ENCODE measurements around the gene MAPK8IP3.

The MAPK8IP3 gene

DNA sequence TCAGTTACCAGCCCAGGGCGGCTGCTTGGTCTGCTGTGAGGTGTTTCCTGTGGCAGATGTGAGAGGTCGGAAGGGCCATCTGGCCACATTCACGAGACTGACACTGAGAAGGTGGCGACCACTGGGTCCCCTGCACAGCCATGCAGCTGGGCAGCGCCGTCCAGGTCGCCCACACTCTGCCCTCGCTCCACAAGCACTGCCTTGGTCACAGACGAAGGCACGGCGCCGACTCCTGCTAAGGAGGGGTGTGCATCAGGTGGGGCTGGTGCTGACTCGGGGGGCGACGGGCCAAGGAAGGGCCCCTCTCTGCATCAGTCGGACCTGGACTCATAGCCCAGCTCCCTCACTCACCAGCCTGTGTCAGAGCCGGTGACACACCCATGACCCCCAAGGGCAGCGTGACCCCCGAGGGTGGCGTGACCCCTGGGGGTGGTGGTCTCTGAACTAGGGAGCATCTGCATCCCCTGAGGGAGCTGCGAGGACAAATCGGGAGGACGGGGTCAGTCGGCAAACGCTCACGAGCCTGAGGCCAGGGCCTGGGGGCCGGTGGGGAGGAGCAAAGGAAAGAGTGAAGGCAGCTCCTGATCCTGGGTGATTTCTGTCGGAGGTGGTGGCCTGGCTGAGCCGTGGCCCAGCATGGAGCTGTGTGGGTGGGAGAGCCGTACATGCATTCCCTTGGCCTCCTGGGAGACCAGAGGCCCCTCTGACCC is 34.9 kb downstream of the MAPK8IP3 start:
- no peak for DNase-seq

DNA sequence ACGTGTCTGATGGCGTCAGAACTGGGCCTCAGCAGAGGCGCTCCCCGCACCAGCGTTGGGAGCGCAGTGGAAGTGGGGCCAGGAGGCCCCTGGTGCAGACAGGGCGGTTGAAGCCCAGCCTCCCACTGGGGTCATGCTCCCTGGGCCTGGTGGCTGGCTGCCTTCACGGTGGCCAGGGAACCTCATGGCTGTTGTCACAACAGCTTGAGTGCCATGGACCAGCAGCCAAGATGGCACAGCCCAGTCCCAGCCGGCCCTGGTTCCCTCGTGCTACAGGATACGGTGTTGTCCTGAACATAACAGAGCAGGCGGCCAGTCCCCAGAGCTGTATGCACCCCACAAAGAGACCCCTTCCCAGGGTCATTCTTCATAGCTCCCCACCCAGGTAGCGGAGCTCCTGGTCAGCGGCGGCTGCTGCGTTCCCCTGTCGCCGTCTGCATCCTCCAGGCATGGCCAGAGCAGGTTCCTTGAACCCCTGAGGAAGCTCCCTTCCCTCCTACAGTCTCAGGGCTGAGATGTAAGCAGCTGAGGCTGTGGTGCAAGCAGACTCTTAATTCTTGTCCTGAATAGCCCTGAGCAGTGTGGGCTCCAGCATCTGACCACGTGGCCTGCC is 35.7 kb downstream of the MAPK8IP3 start:
- no peak for DNase-seq

DNA sequence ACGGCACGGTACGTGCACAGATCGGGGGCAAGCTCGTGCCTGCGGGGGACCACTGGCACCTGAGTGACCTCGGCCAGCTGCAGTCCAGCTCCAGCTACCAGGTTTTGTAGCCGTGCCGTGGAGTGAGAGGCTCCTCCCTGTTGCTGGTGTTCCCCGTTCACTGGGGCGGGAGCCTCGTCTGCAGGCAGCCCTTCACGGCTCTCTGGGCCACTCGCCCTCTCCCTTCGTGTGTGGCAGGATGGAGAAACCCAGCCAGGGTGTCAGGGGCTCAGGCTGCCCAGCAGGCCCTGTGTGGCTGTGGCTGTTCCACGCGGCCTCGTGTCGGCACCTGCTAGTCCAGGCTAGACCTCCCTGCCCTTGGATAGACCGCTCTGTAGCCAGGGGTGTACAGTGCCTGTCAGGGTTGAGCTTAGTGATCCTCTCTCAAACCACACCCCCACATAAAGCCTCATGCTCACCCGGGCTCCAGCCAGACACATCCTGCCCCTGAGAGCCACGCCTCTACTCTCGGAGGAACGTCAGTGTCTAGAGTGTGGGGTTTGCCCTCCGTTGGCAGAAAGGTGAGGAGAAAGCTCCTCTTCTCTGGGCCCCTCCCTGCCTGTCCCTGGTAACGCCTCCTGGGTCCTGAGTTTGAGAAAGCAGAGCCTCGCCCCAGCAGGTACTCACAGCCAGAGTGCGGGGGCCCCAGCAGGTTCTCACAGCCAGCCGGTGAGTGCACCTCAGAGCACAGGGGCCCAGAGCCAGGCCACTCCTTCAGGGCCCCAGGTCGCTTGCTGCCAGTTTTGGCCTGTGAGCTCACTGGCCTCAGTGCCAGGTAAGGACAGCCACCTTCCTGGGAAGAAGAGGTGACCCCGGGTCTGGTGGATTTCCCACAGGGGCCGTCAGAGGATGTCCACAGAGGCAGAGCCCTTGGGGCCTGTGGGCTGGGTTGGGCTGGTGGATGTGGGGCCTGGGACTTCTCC is 37.7 kb downstream of the MAPK8IP3 start:
- no peak for DNase-seq

DNA sequence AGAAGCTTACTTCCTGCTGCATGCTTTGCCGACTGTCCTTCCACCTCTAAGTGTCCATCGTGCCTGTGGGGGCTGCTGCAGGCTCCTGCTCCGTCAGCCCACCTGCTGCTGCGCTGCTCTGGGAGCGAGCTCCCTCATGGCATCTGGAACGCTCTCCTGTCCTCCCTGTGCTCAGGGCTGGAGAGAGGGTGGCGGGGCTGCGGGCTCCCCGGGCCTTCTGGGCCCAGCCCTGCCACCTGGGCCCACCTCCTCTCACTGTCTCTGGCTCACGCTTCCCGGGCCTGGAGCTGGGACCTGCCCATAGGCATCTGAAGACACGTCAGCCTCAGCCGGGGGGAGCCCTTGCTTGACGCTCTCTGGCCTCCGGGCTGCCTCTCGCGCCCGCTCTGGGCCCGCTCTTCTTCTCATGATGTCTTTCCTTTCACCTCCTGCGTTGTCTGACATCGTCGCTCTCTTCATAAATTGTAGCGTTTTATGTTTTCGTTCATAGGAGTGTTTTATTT is 38.4 kb downstream of the MAPK8IP3 start:
- DNase-seq: no peak

DNA sequence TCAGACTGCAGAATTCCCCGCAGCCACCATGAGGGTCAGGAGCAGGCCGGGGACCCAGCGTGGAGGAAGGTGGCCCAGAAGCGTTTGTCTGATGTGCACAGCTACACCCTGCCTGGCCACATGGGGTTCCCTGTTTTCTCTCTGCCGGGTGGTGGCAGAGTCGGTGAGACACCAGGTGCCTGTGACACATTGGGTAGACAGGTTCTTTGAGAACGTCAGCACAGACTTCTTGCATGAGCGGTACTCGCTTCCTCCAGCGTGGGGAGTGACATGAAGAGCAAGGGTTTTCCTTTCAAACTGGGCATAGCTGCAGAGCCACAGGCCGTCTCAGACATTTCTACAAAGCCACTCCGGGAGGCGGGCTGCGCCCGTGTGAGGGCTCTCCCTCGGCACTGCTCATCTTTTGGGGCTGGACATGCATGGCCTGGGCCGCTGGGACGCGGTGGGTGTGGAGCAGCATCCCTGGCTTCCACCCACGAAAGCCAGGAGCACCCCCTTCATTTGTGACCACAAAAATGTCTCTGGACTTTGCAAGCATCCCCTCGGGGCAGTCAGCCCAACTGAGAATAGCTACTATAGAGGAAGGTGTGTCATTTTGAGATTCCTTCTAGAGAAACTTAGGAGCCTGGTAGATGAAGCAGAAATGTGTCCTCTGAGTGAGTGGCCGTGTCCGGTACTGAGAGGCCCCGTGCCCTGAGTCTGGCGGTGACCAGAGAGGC is 39.3 kb downstream of the MAPK8IP3 start:
- DNase-seq: no peak

DNA sequence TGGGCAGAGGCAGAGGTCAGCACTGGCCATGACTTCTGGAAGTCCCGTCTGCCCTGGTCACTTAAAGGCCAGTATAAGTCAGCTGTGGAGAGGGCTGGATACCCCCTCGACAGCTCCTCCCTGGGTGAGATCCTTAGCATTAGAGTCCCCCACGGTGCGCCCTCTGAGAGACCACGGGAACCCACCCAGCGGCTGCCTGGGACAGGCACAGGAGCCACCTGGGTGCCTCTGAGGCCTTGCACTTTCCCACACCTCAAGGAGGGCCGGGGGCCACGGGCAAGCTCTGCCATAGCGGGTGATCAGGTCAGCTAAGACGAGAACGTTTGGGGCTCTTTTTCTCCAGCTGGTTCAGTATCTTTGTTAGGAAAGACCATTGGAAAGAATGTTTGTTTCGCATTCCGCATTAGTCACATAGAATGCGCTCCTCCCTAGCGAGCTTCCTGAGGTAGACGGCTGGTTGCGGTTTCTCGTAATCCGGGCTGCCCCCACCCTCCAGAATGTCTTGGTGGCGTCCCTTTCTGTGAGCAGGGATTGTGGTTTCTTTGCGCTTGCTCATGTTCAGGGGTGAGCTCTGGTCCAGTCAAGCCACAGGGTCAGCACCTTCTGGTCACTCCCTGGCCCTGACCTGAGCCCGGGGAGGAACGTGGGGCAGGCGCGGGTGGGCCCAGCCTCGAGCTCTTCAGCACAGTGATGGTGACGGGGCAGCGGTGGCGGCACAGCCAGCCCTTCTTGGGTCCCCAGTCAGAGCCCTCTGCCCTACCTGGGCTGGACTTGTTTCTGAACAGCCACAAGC is 40.1 kb downstream of the MAPK8IP3 start:
- no peak for DNase-seq

DNA sequence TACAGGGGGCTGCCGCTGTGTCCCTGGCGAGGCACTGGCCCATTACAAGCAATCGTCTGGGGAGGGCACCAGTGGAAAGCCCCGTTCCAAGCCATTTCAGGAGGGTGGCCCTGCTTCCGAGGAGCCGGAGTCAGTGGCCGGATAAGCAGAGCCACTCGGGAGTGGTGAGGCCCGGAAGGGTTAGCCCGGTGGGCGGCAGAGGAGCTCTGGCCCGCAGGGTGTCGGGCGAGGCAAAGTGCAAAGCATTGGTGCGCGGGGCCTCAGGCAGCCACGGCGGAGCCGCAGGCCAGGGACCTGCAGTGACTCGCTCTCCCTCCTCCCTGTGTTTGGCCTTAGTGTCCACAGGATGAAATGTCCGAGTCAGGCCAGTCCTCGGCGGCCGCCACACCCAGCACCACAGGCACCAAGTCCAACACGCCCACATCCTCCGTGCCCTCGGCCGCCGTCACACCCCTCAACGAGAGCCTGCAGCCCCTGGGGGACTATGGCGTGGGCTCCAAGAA is 40.7 kb downstream of the MAPK8IP3 start:
- DNase-seq: no peak

DNA sequence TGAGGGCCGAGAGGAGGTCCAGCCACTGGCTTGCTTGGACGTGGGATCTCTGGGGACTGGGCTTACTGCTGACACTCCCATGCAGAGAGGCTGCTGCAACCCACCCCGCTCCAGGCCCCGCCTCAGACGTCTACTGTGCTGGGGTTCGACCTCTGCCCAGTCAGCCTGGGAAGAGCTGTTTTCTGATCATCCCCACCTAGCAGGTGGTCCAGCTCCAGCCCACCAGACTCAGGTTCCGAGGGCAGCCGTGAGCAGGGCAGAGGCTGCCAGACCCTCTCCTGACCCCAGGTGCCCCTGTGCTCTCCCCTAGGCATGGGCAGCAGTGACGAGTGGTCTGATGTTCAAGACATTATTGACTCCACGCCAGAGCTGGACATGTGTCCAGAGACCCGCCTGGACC is 41.9 kb downstream of the MAPK8IP3 start:
- DNase-seq: no peak

DNA sequence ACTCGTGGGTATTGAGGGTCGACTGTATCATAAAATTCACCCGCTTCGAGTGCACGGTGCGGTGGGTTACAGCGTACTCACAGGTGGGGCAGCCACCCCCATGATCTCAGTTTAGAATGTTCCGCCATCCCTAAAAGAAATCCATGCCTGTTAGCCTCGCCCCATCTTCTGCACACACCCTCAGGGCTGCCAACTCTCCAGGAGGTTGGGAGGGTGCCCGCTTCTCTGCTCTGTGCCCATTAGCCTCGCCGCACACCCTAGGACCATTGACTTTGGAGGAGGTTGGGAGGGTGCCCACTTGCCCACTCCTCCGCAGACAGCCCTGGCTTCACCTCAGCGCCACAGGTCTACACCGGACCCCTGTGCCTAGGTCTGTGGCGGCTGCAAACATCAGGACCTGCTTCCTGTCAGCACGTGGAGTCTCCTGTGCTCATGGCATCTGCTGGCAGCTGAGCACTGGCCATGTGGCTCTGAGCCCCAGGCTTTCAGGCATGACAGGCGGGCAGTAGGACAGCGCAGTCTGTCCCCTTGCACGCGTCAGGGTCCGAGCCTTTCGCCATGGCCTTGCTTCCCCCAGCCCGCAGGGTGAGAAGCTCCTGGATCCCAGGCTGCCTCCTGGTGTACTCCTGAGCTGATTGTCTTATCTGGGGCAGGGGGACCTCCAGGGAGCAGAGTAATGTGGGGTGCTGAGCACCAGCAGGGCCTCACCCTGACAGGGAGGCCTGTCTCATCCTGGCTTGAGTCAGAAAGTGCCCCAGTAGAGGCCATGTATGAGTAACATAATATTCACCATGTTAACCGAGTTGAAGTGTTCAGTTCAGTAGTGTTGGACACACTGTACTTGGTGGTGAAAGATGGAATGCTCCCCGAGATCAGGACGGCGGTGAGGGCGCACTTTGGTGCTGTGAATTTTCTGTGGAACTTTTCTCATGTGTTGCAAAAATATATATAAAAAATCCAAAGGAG is 43.4 kb downstream of the MAPK8IP3 start:
- no peak for DNase-seq

DNA sequence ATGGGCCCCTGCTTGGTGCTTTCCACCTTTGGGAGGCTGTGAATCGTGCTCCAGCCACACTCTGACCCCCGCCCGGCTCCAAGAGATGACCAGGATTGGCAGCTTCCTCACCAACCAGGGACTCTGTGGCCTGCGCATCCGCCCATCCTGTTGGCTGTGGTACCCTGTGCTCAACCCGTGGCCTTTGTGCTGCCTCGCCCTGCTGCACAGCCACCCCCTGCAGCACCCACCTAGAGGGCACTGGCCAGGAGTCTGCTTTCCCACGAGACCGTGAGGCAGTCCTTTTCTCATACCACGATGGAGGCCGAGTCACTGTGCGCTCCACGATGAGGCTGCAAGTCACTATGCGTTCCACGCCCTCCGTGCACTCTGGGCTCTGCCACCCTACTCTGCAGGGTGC is 46.0 kb downstream of the MAPK8IP3 start:
- no peak for DNase-seq

DNA sequence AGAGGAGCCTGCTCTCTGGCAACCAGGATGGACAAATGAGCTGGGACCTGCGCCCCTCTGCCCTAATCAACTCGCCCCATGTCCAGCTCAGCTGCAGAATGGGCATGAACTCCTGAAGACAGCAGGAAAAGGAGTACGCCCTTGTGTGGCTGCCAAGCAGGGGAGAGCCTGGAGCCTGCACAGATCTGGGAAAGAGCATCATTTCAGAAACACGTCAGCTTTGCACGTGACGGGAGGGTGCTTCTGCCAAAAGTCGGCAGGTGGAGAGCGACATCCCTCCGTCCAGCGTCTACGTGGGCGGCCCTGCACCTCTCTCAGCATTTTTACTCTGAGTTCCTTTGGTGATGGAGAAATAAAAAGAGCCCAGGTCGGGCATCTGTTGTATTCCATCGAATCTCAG is 46.9 kb downstream of the MAPK8IP3 start:
- no peak for DNase-seq

DNA sequence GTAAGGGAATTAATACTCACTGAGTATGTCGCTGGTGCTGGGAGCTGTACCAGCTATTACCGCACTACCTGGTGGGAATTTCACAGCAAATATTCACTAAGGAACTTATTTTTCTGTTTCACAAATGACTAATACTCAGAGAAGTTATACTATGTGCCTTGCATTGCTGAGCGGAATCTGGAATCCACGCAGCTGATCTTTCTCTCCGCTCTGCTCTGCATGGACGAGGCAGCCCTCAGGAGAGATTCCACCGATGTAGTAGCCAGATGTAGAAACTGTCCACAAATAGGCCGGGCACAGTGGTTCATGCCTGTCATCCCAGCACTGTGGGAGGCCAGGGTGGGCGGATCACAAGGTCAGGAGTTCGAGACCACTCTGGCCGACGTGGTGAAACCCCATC is 48.2 kb downstream of the MAPK8IP3 start:
- DNase-seq: no peak

DNA sequence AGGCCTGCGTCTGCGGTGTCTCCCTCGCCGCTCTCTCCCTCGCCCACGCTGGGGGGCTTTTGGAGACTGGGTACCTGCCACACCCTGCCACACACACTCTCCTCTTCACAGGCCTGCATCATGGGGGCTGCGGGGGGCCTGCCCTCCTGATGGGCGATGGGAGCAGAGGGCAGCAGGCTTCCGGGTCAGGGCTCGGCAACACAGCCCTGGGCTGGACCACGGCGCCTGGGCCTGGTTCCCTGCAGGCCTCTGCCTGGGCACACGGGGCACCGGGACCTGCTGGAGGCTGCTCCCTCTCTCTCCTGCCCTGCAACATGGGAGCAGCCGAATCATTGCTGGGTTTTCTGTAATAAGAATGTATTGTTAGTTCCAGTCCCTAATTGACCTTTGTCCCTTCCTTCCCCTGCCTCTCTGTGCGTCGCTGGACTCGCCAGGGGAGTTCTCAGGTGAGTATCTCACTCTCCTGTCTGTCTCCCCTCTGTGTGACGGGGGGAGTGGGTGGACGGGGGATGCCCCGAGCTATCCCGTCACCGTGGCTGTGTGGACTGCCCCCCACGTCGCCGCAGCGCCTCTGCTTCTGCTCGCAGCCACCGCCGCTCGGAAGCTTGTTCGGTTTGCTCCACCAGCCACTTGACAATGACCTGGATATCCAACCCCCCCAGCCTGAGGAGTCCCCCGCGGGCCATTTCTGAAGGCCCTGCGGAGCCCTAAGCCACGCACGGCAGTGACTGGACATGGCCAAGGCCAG is 51.9 kb downstream of the MAPK8IP3 start:
- no peak for DNase-seq

DNA sequence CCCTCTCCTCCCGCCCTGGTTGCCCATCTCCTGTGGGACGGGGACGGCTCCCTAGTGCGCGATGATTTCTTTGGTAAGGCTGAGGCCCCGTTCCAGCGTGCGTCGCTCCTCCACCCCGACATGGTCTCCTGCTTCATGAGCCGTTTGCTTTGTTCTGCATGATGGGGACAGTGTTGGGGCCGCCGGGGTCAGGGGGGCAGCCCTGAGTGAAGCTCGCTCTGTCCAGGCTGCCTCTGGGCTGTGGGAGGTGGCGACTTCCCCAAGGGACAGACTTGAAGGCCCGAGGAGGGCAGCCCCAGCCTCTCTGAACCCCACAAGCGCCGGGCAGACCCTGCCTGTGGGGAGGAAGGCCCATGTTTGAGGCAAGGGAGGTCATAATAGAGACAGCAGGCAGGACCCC is 52.9 kb downstream of the MAPK8IP3 start:
- no peak for DNase-seq

DNA sequence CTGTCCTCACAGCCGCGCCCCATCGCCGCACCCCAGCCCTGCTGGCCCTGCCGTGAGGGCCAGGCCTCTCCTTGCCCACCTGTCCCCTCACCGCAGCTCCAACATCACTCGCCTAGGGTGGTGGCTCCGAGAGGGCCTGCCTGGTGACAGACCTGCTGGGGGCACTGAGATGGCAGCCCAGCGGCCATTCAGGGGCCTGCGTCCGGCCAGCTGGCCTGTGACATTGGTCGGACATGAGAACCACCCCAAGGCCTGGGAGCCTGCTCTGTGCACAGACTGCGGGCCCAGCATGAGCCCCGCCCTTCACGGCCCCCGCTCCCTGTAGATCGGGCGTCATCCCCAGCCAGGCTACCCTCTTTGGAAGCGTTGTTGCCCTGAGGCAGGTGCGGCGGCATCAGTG is 53.5 kb downstream of the MAPK8IP3 start:
- DNase-seq: no peak

DNA sequence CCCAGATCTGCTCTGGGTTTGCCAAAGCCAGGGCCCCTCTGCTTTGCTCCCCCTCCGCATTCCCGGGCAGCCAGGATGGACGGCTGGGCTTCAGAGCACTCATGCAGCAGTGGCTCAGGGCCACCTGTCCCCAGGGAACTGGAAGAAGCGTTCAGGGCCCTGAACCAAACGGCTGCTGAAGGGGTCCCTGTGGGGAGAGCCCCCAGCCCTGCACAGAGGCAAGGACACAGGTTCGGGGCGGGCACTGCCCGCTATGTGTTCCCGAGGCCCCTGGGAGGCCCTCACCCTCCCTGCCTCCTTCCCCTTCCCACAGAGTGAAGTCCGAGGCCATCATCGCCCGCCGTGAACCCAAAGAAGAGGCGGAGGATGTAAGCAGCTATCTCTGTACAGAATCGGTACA is 54.9 kb downstream of the MAPK8IP3 start:
- DNase-seq: no peak

DNA sequence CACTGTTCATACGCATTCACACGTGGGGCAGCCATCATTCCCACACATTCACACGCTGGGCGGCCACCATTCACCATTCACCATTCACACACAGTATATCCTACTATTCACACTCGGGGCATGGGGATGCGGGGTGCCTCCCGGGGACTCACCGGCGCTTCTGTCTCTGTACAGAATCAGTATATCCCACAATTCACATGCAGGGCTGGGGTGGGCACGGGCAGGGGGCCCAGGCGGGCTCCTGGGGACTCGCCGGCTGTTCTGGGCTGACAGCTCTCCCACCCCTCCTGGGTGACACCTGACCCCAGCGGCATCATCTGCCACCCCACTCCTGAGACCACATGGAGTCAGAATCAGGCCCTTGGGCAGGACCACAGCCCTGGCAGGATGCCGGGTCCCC is 55.8 kb downstream of the MAPK8IP3 start:
- no peak for DNase-seq

DNA sequence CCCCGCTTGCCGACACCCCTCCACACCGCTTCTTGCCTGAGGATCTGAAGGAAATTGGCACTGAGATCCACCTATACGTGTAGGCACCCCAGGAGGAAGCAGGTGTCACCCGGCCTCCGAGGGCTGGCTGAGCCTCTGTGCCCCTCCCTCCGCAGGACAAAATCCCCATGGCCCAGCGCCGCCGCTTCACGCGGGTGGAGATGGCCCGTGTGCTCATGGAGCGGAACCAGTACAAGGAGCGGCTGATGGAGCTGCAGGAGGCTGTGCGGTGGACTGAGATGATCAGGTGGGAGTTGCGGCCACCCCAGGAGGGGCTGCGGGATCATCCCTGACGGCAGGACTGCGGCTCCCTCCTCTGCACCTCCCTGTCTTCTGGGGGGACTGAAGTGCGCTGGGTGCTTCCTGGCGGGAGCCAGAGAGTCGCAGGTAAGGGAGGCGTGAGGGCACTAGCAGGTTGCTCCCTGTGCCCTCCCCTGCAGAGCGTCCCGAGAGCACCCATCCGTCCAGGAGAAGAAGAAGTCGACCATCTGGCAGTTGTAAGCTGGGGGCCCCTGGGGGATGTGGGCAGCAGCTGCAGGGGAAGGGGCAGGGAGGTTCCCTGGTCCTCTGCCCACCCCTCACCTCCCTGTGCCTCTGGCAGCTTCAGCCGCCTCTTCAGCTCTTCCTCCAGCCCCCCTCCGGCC is 56.3 kb downstream of the MAPK8IP3 start:
- DNase-seq: no peak

DNA sequence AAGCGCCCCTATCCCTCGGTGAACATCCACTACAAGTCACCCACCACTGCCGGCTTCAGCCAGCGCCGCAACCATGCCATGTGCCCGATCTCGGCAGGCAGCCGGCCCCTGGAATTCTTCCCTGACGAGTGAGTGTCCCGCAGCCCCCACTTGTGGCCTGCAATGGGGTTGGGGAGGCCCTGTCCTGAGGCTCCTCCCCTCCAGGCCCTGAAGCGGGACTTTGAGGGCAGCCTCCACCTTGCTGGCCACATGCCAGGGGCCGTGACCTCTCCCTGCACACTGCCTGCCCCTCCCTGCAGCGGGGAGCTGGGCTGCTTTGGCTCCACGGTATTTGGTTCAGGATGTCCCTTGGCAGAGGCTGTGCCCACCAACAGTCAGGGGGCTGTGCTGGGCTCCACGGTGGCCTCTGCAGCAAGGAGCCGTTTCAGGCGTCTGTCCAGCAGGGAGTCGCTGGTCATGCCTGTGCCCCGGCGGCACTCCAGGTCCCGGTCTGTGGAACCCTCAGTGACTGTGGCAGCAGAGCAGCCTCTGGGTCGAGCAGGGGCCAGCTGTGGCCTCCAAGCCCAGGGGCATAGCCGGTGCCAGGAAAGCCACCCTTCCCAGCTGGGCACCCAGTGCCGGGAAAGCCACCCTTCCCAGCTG is 57.0 kb downstream of the MAPK8IP3 start:
- no peak for DNase-seq

Measured in AML-193 (cell line).